HCT116 (cell line): Measurements from ENCODE around the gene RASSF3. TPM values are rescaled to one million over a fixed set of nuclear protein-coding genes. Genes with fewer than 3 reads are reported as not detected.

Source experiments
- ATAC-seq: fragments of 200-7000 bp; cut with Tn5 transposase; 2 replicates; pipeline ENCODE4 v1.9.1; 2020; ENCODE audit warnings: mild to moderate bottlenecking, moderate library complexity
- BruUV-seq: library from RNA; stranded (reverse); fragments of 400-500 nt; replicated peaks from 2 replicates; lab custom pipeline; 2021; lab: Mats Ljungman, UMichigan
- CTCF ChIA-PET: fragments of 300-600 bp; sonication (Branson Sonifier 250); formaldehyde crosslinking; loops from one replicate; lab custom pipeline; 2021; ENCODE audit warnings: antibody characterized with exemption; lab: Charles Lee
- POLR2A ChIA-PET: fragments of 300-600, 350-600 bp; sonication (Branson Sonifier 250); formaldehyde crosslinking; loops from one replicate; lab custom pipeline; 2021; ENCODE audit warnings: antibody characterized with exemption; lab: Charles Lee
- RAD21 ChIA-PET, 2 experiments: fragments of 300-600 bp; sonication (Branson Sonifier 250); formaldehyde crosslinking; loops; one replicate each; lab custom pipeline; 2023; ENCODE audit warnings: low total read pairs in 2 of 2; ENCODE audit not compliant: uncharacterized antibody in 2 of 2, unreplicated experiment in 2 of 2, low non-redundant PET in 1 of 2; lab: Charles Lee
- DNase-seq: peaks from one replicate; pipeline ENCODE4 v3.0.0-alpha.2; 2010; ENCODE audit warnings: low read depth, low spot score
- H2AFZ ChIP-seq: fragments of 200-600 bp; shearing (Covaris generic), sonication (generic); 2 replicates; pipeline ENCODE4 v1.6.1; 2017; ENCODE audit warnings: low read depth, mixed run types, mixed read lengths, antibody characterized with exemption, low read length; ENCODE audit not compliant: poor library complexity, severe bottlenecking
- H3K27ac ChIP-seq: 2 replicates; pipeline ENCODE4 v1.5.1; 2012; ENCODE audit warnings: low read depth, low read length
- H3K27me3 ChIP-seq: fragments of 200-600 bp; sonication (generic); 2 replicates; pipeline ENCODE4 v1.6.1; 2016; ENCODE audit warnings: mixed run types, low read length, mixed read lengths; ENCODE audit not compliant: insufficient read depth
- H3K36me3 ChIP-seq, 2 experiments: fragments of 200-500 bp in 1 of 2; fragments of 200-600 bp in 1 of 2; sonication (Bioruptor generic) in 1 of 2; sonication (generic) in 1 of 2; 2 replicates each; pipeline versions ENCODE4 v1.5.1 to v1.6.1; 2014 to 2016; ENCODE audit warnings: low read length in 2 of 2, inconsistent platforms in 1 of 2, mixed read lengths in 1 of 2, mixed run types in 1 of 2; ENCODE audit not compliant: insufficient read depth in 2 of 2, control insufficient read depth in 1 of 2
- H3K4me1 ChIP-seq, 2 experiments: fragments of 200-600 bp in 1 of 2; sonication (generic) in 1 of 2; 2 replicates each; pipeline versions ENCODE4 v1.5.1 to v1.6.1; 2012 to 2017; ENCODE audit warnings: low read length in 2 of 2, inconsistent platforms in 1 of 2, mild to moderate bottlenecking in 1 of 2, mixed read lengths in 1 of 2, mixed run types in 1 of 2, moderate library complexity in 1 of 2; ENCODE audit not compliant: insufficient read depth in 2 of 2, control insufficient read depth in 1 of 2
- H3K4me2 ChIP-seq: fragments of 200-600 bp; sonication (generic); 2 replicates; pipeline ENCODE4 v1.6.1; 2017; ENCODE audit warnings: mixed run types, low read length, mixed read lengths
- H3K4me3 ChIP-seq, 2 experiments: fragments of 200-600 bp in 1 of 2; sonication (generic) in 1 of 2; replicated peaks in 1 of 2; 2 replicates each; pipeline ENCODE4 v1.5.1; 2011 to 2016; ENCODE audit warnings: low read length in 2 of 2, control low read depth in 1 of 2, low read depth in 1 of 2, mild to moderate bottlenecking in 1 of 2, mixed read lengths in 1 of 2, mixed run types in 1 of 2
- H3K79me2 ChIP-seq: fragments of 200-600 bp; sonication (generic); 2 replicates; pipeline ENCODE4 v1.6.1; 2017; ENCODE audit warnings: mild to moderate bottlenecking, mixed run types, low read length, moderate library complexity, mixed read lengths; ENCODE audit not compliant: insufficient read depth
- H3K9ac ChIP-seq: fragments of 200-600 bp; sonication (generic); 2 replicates; pipeline ENCODE4 v1.6.1; 2016; ENCODE audit warnings: low read length, mixed read lengths
- H3K9me2 ChIP-seq: fragments of 200-600 bp; sonication (generic), shearing (Covaris generic); 2 replicates; pipeline ENCODE4 v1.6.1; 2017; ENCODE audit warnings: mixed run types, mild to moderate bottlenecking, moderate library complexity; ENCODE audit not compliant: insufficient read depth
- H3K9me3 ChIP-seq, 2 experiments: fragments of 200-500 bp in 1 of 2; fragments of 200-600 bp in 1 of 2; sonication (Bioruptor generic) in 1 of 2; sonication (generic) in 1 of 2; 2 replicates each; pipeline ENCODE4 v1.6.1; 2014 to 2017; ENCODE audit warnings: low read length in 2 of 2, mixed read lengths in 2 of 2, inconsistent platforms in 1 of 2, low read depth in 1 of 2, mild to moderate bottlenecking in 1 of 2, mixed run types in 1 of 2, moderate library complexity in 1 of 2; ENCODE audit not compliant: control insufficient read depth in 1 of 2, insufficient read depth in 1 of 2
- H4K20me1 ChIP-seq: fragments of 200-600 bp; sonication (generic), shearing (Covaris generic); 2 replicates; pipeline ENCODE4 v1.6.1; 2017; ENCODE audit warnings: mixed run types, mild to moderate bottlenecking, moderate library complexity; ENCODE audit not compliant: insufficient read depth
- ATF3 ChIP-seq: IDR thresholded peaks from 2 replicates; pipeline ENCODE4 v1.6.1; 2012
- CBX3 ChIP-seq: IDR thresholded peaks from 2 replicates; pipeline ENCODE4 v1.6.1; 2012; ENCODE audit warnings: low read depth
- CEBPB ChIP-seq: IDR thresholded peaks from 2 replicates; pipeline ENCODE4 v1.6.1; 2012; ENCODE audit warnings: low read depth
- EGR1 ChIP-seq: IDR thresholded peaks from 2 replicates; pipeline ENCODE4 v1.6.1; 2012; ENCODE audit warnings: low read depth
- ELF1 ChIP-seq: IDR thresholded peaks from 2 replicates; pipeline ENCODE4 v1.6.1; 2012; ENCODE audit warnings: low read depth, borderline replicate concordance
- EZH2 ChIP-seq: fragments of 200-600 bp; sonication (generic); IDR thresholded peaks from 2 replicates; pipeline ENCODE4 v1.6.1; 2017; ENCODE audit warnings: antibody characterized with exemption, mixed run types
- FOSL1 ChIP-seq: IDR thresholded peaks from 2 replicates; pipeline ENCODE4 v1.6.1; 2012; ENCODE audit warnings: low read depth
- MAX ChIP-seq: IDR thresholded peaks from 2 replicates; pipeline ENCODE4 v1.6.1; 2012
- POLR2AphosphoS5 ChIP-seq: IDR thresholded peaks from 2 replicates; pipeline ENCODE4 v1.6.1; 2011; ENCODE audit warnings: mild to moderate bottlenecking, low read depth, low read length, moderate library complexity
- RAD21 ChIP-seq: IDR thresholded peaks from 2 replicates; pipeline ENCODE4 v1.6.1; 2012; ENCODE audit warnings: low read depth, mild to moderate bottlenecking
- SIN3A ChIP-seq: IDR thresholded peaks from 2 replicates; pipeline ENCODE4 v1.6.1; 2012; ENCODE audit warnings: low read depth
- SP1 ChIP-seq: IDR thresholded peaks from 2 replicates; pipeline ENCODE4 v1.6.1; 2012; ENCODE audit warnings: low read depth
- SRF ChIP-seq: IDR thresholded peaks from 2 replicates; pipeline ENCODE4 v1.6.1; 2012; ENCODE audit warnings: low read depth
- TCF7L2 ChIP-seq: IDR thresholded peaks from 2 replicates; pipeline ENCODE4 v1.7.0; 2011; ENCODE audit warnings: borderline replicate concordance, inconsistent platforms; ENCODE audit not compliant: insufficient read depth, insufficient read length; ENCODE audit errors: extremely low read depth
- YY1 ChIP-seq: IDR thresholded peaks from 2 replicates; pipeline ENCODE4 v1.6.1; 2011; ENCODE audit warnings: low read length, low read depth, moderate library complexity, mild to moderate bottlenecking; ENCODE audit not compliant: insufficient replicate concordance; ENCODE audit errors: extremely low read depth
- ZFX ChIP-seq: fragments of 450-650 bp; IDR thresholded peaks from 2 replicates; pipeline ENCODE4 v1.6.1; 2017
- ZNF274 ChIP-seq: fragments of 200-500 bp; sonication (Bioruptor generic); IDR thresholded peaks from 2 replicates; pipeline ENCODE4 v1.6.1; 2014; ENCODE audit warnings: mild to moderate bottlenecking, low read depth, low read length, inconsistent platforms
- intact Hi-C: fragments of 100-400 bp; cut with micrococcal nuclease; formaldehyde crosslinking; loops from 2 replicates; pipeline ENCODE4 v1.10.0; 2022
- total RNA-seq: library from RNA; stranded (reverse); gene quantifications from one replicate; pipeline ENCODE4 v1.2.1, GENCODE V29; 2021; ENCODE audit not compliant: unreplicated experiment
- TF ChIP-seq, protein P1 (sequence below): IDR thresholded peaks from 2 replicates; pipeline ENCODE4 v1.6.1; 2012; ENCODE audit warnings: low read depth

Gene RASSF3
- total RNA-seq, 1 experiment from 2014 or later, result 67.1 TPM

DNA sequence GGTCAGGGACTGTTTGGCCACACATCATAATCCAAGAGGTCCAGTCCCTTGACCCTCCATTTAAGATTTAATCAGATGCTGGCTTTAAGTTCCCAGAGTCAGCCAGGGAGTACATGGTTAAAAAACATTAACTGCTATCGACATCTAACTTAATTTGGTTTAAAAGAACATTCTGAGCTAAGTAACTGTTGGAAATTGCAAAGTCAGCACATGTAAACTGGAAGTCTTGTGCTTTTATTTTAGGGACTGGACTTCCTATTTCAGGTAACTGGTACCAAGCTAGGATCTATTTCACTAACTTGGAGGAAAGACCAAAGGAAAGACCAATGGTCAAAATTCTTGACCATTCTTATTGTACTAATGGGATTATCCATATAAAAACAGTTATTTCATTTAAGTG, 108.4 kb downstream of the RASSF3 start:
- Histone ChIP-seq H3K36me3 (peaks cover 6 to 13% of the 10 kb centered on the region in 2 experiments), H3K9me3 (no peaks in the 10 kb centered on the region), H3K4me3 (no peak overlapping the region), H4K20me1 (no peaks in the 10 kb centered on the region), H3K4me1 (no peaks in the 10 kb centered on the region), H3K27me3 (no peaks in the 10 kb centered on the region), H2AFZ (no peak overlapping the region), H3K79me2 (no peaks in the 10 kb centered on the region), H3K9me2 (no peaks in the 10 kb centered on the region), H3K4me2 (no peak overlapping the region), H3K9ac (no peak overlapping the region), H3K27ac (no peak overlapping the region)
- CTCF ChIA-PET, result no interaction called here
- ATAC-seq (no peak), DNase-seq (no peak)
- intact Hi-C loops, result no loop called here
- POLR2A ChIA-PET, result no interaction called here
- RAD21 ChIA-PET, result no interaction called here
- BruUV-seq, result no TSS peak
- no peak for TF ChIP-seq SP1
- no peak for TF ChIP-seq YY1
- TF ChIP-seq EZH2, result no peak
- no peak for TF ChIP-seq ELF1
- TF ChIP-seq SIN3A, result no peak
- TF ChIP-seq RAD21, result no peak
- no peak for TF ChIP-seq POLR2AphosphoS5
- no peak for TF ChIP-seq CEBPB
- no peak for TF ChIP-seq CBX3
- TF ChIP-seq EGR1, result no peak
- no peak for TF ChIP-seq FOSL1
- TF ChIP-seq SRF, result no peak
- TF ChIP-seq MAX, result no peak
- TF ChIP-seq ATF3, result no peak

GRCh38 chr12:64720884-64721283, 110.6 kb downstream of the RASSF3 start:
- POLR2A ChIA-PET, result no interaction called here
- ATAC-seq, result no peak
- CTCF ChIA-PET, result no interaction called here
- TF ChIP-seq, protein P1, sequence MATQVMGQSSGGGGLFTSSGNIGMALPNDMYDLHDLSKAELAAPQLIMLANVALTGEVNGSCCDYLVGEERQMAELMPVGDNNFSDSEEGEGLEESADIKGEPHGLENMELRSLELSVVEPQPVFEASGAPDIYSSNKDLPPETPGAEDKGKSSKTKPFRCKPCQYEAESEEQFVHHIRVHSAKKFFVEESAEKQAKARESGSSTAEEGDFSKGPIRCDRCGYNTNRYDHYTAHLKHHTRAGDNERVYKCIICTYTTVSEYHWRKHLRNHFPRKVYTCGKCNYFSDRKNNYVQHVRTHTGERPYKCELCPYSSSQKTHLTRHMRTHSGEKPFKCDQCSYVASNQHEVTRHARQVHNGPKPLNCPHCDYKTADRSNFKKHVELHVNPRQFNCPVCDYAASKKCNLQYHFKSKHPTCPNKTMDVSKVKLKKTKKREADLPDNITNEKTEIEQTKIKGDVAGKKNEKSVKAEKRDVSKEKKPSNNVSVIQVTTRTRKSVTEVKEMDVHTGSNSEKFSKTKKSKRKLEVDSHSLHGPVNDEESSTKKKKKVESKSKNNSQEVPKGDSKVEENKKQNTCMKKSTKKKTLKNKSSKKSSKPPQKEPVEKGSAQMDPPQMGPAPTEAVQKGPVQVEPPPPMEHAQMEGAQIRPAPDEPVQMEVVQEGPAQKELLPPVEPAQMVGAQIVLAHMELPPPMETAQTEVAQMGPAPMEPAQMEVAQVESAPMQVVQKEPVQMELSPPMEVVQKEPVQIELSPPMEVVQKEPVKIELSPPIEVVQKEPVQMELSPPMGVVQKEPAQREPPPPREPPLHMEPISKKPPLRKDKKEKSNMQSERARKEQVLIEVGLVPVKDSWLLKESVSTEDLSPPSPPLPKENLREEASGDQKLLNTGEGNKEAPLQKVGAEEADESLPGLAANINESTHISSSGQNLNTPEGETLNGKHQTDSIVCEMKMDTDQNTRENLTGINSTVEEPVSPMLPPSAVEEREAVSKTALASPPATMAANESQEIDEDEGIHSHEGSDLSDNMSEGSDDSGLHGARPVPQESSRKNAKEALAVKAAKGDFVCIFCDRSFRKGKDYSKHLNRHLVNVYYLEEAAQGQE, result no peak
- no peak for TF ChIP-seq ZNF274
- TF ChIP-seq EGR1, result no peak
- no peak for TF ChIP-seq FOSL1
- no peak for TF ChIP-seq YY1
- TF ChIP-seq RAD21, result no peak
- no peak for TF ChIP-seq MAX
- no peak for TF ChIP-seq TCF7L2
- TF ChIP-seq ZFX, result no peak
- no peak for TF ChIP-seq SIN3A
- TF ChIP-seq ATF3, result no peak

More at GRCh38 chr12:64720884-64721283, 110.6 kb downstream of the RASSF3 start:
- Histone ChIP-seq H3K9me2 (no peaks in the 10 kb centered on the region), H3K9ac (no peak overlapping the region), H3K9me3 (no peaks in the 10 kb centered on the region), H3K4me1 (no peaks in the 10 kb centered on the region), H2AFZ (no peak overlapping the region), H3K79me2 (no peaks in the 10 kb centered on the region), H3K36me3 (peaks cover 6 to 8% of the 10 kb centered on the region in 2 experiments), H3K4me3 (no peak overlapping the region), H3K27ac (no peak overlapping the region), H3K4me2 (no peak overlapping the region), H4K20me1 (no peaks in the 10 kb centered on the region), H3K27me3 (no peaks in the 10 kb centered on the region)
- RAD21 ChIA-PET, result no interaction called here
- BruUV-seq, result no TSS peak
- DNase-seq, result no peak
- intact Hi-C loops, result no loop called here
